ENCODE results near the gene GNAI3. TPM values are rescaled to one million over a fixed set of nuclear protein-coding genes. Genes with fewer than 3 reads are reported as not detected.

Gene GNAI3
- polyA plus RNA-seq, 10 donors, result 6.7 to 9.7 (median 8.2) TPM

GRCh38 chr1:109589177-109589576 lies 40.8 kb downstream of the GNAI3 start:
- no peak for DNase-seq

GRCh38 chr1:109589679-109590078 lies 41.3 kb downstream of the GNAI3 start:
- DNase-seq, result no peak

- DNase-seq, result no peak
These were observed 44.5 kb downstream of the GNAI3 start for GRCh38 chr1:109592916-109593315.

- peak in 1 of 3 donors; percentile 11 for DNase-seq
These were observed 47.1 kb downstream of the GNAI3 start for GRCh38 chr1:109595531-109595930.

- DNase-seq, result no peak
These were observed 49.7 kb downstream of the GNAI3 start for GRCh38 chr1:109598156-109598555.

- DNase-seq, result peak in 1 of 3 donors; percentile 16
These were observed 50.2 kb downstream of the GNAI3 start for GRCh38 chr1:109598655-109599054.

GRCh38 chr1:109603229-109603628 lies 54.8 kb downstream of the GNAI3 start:
- no peak for DNase-seq

GRCh38 chr1:109605381-109605780 lies 57.0 kb downstream of the GNAI3 start:
- DNase-seq, result no peak

GRCh38 chr1:109609881-109610280 lies 61.5 kb downstream of the GNAI3 start:
- DNase-seq, result no peak

GRCh38 chr1:109610609-109611307 lies 62.3 kb downstream of the GNAI3 start:
- DNase-seq, result no peak

- DNase-seq, result no peak
These were observed 63.0 kb downstream of the GNAI3 start for GRCh38 chr1:109611308-109611990.

GRCh38 chr1:109613361-109614147 lies 65.1 kb downstream of the GNAI3 start:
- DNase-seq, result no peak

- peak in 1 of 3 donors; percentile 51 for DNase-seq
These were observed 67.5 kb downstream of the GNAI3 start for GRCh38 chr1:109615879-109616278.

GRCh38 chr1:109616391-109616790 lies 68.0 kb downstream of the GNAI3 start:
- DNase-seq, result no peak

GRCh38 chr1:109617291-109617801 lies 68.9 kb downstream of the GNAI3 start:
- peak in 1 of 3 donors; percentile 70 for DNase-seq

GRCh38 chr1:109618661-109619575 lies 70.5 kb downstream of the GNAI3 start:
- no peak for DNase-seq

GRCh38 chr1:109619576-109620400 lies 71.4 kb downstream of the GNAI3 start, which contains the start of the genes AMPD2 and GNAT2:
TSS of gene AMPD2 (plus strand) at chr1:109619837. CDS start at chr1:109621176, 1,339 bp downstream.
TSS of gene GNAT2 (minus strand) at chr1:109619616. CDS start at chr1:109612870, 6,746 bp downstream.
- peak; percentile 77 to 90 (median 84) for DNase-seq

GRCh38 chr1:109620401-109620791 lies 72.0 kb downstream of the GNAI3 start:
- peak; percentile 64 to 90 (median 72) for DNase-seq

- DNase-seq, result peak; percentile 94 to 97 (median 95)
These were observed 72.4 kb downstream of the GNAI3 start for GRCh38 chr1:109620841-109621286.
